HUES6 (cell line): ENCODE data around the gene KCNQ5.

ENCODE experiments used
- H3K27ac ChIP-seq: 2 replicates; pipeline ENCODE4 v1.7.0; 2013; ENCODE audit warnings: low read depth, mild to moderate bottlenecking, low read length, inconsistent platforms
- H3K27me3 ChIP-seq: 2 replicates; pipeline ENCODE4 v1.6.1; 2013; ENCODE audit warnings: low read length; ENCODE audit not compliant: control insufficient read depth, insufficient read depth
- H3K36me3 ChIP-seq: 2 replicates; pipeline ENCODE4 v1.6.1; 2013; ENCODE audit warnings: low read length; ENCODE audit not compliant: control insufficient read depth, insufficient read depth
- H3K4me1 ChIP-seq: 2 replicates; pipeline ENCODE4 v1.6.1; 2013; ENCODE audit warnings: low read length; ENCODE audit not compliant: control insufficient read depth, insufficient read depth
- H3K4me3 ChIP-seq: 2 replicates; pipeline ENCODE4 v1.5.1; 2013; ENCODE audit warnings: low read depth, low read length
- H3K9ac ChIP-seq: one replicate; pipeline ENCODE4 v1.6.1; 2013; ENCODE audit warnings: mild to moderate bottlenecking, low read length
- H3K9me3 ChIP-seq: 2 replicates; pipeline ENCODE4 v1.6.1; 2013; ENCODE audit warnings: low read depth, low read length; ENCODE audit not compliant: control insufficient read depth, insufficient read depth

KCNQ5 gene

DNA sequence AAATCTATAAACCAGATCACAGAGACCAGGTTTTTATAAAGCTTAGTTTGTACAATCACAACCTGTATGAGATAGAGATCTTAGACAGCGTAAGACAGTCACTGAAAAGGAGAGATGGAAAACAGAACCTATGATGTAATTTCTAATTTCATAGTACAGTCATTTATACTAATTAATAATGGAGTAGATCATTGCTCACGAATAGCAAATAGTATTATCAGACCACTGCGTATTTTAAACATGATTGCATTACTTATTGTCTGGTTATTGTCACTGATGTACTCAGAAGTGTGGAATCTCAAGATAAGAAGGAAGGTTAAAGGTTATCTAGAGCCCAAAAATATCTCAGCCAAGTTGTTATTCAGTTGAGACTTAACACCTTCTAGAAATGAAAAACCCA lies 487.8 kb downstream of the KCNQ5 start:
- H3K27ac ChIP-seq = no peak overlapping the region; the same call in 1 of the 2 replicates
- no peaks in the 10 kb centered on the region for H3K36me3 ChIP-seq
- H3K27me3 ChIP-seq = no peaks in the 10 kb centered on the region
- H3K4me3 ChIP-seq = no peak overlapping the region
- H3K9ac ChIP-seq = no peak overlapping the region
- no peaks in the 10 kb centered on the region for H3K9me3 ChIP-seq
- H3K4me1 ChIP-seq = no peaks in the 10 kb centered on the region

GRCh38 chr6:73116330-73116729 lies 494.5 kb downstream of the KCNQ5 start:
- H3K9ac ChIP-seq = no peak overlapping the region
- H3K27ac ChIP-seq = no peak overlapping the region
- H3K27me3 ChIP-seq = no peaks in the 10 kb centered on the region
- no peak overlapping the region for H3K4me3 ChIP-seq
- H3K4me1 ChIP-seq = no peaks in the 10 kb centered on the region
- H3K36me3 ChIP-seq = no peaks in the 10 kb centered on the region
- H3K9me3 ChIP-seq = no peaks in the 10 kb centered on the region

DNA sequence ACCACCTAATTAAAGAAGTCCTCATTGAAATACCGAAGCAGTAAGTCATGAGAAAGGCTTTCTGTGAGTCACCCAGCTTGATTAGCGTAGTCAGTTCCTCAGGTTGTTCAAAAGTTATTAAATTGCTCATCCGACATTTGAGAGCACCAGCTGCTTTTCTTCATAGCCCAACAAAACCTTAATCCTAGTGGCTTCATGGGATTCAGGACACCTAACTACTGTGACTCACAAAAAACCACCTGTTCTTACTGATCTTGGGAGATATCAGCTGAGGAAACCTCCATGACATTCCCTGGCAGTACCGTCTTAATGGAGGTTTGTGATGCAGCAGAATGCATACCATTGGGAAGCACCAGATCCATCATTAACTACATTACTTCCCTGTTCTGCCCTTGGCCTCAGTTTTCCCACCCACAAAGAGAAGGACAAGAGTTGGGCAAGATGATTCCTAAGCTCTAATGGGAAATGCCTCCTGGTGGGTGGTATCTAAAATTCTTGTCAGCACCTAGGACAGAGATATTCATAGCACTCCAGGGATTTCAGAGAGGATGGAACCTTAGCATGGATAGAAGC lies 499.6 kb downstream of the KCNQ5 start:
- H3K4me3 ChIP-seq = no peak overlapping the region
- H3K9me3 ChIP-seq = no peaks in the 10 kb centered on the region
- no peaks in the 10 kb centered on the region for H3K4me1 ChIP-seq
- H3K36me3 ChIP-seq = no peaks in the 10 kb centered on the region
- no peak overlapping the region for H3K27ac ChIP-seq
- no peaks in the 10 kb centered on the region for H3K27me3 ChIP-seq
- H3K9ac ChIP-seq = no peak overlapping the region

GRCh38 chr6:73123632-73124329 lies 501.9 kb downstream of the KCNQ5 start:
- Histone ChIP-seq H3K4me1 (no peaks in the 10 kb centered on the region), H3K36me3 (no peaks in the 10 kb centered on the region), H3K27ac (no peak overlapping the region), H3K4me3 (no peak overlapping the region), H3K27me3 (no peaks in the 10 kb centered on the region), H3K9ac (no peak overlapping the region), H3K9me3 (no peaks in the 10 kb centered on the region)

- H3K4me1 ChIP-seq = no peaks in the 10 kb centered on the region
- H3K9ac ChIP-seq = no peak overlapping the region
- no peak overlapping the region for H3K4me3 ChIP-seq
- no peaks in the 10 kb centered on the region for H3K27me3 ChIP-seq
- H3K27ac ChIP-seq = no peak overlapping the region
- no peaks in the 10 kb centered on the region for H3K36me3 ChIP-seq
- no peaks in the 10 kb centered on the region for H3K9me3 ChIP-seq
Observed at GRCh38 chr6:73129653-73130443, 508.0 kb downstream of the KCNQ5 start.

- Histone ChIP-seq H3K4me1 (no peaks in the 10 kb centered on the region), H3K9me3 (no peaks in the 10 kb centered on the region), H3K4me3 (no peak overlapping the region), H3K36me3 (no peaks in the 10 kb centered on the region), H3K9ac (no peak overlapping the region), H3K27ac (no peak overlapping the region), H3K27me3 (no peaks in the 10 kb centered on the region)
Observed at GRCh38 chr6:73131706-73132105, 509.8 kb downstream of the KCNQ5 start.

GRCh38 chr6:73134588-73134987 lies 512.7 kb downstream of the KCNQ5 start:
- Histone ChIP-seq H3K9me3 (no peaks in the 10 kb centered on the region), H3K27me3 (no peaks in the 10 kb centered on the region), H3K4me1 (no peaks in the 10 kb centered on the region), H3K36me3 (no peaks in the 10 kb centered on the region), H3K9ac (no peak overlapping the region), H3K27ac (no peak overlapping the region), H3K4me3 (no peak overlapping the region)

DNA sequence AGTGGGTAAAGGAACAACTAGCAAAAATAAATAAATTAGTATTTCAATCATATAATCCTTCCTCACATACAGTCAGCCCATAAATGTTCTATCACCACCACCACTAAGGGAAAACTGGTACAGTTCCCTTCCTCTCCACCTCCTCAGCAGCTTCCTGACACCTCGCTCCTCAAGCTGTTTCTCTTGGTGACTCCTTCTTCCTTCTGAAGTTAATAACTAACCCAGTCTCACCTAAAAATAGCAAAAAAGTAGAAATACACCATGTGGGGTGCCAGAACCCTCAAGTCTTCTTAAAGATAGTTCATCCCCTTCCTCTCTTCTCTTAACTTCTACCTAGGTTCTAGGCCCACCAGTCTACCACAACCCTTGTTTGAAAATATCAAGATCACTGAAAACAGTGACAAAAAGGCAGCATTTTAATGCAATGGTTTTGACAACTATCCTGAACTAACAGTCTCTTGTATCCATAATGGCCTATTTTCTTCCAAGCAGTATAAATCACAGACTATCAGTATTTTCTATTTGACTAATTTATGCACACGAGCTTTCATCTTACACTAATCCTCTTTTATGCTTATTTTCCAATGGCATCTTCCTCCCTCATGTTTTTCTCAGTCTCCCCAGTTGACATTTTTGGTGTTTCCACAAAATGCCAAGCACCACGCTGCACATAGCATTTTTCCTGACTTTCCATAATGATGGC lies 518.0 kb downstream of the KCNQ5 start:
- Histone ChIP-seq H3K9ac (no peak overlapping the region), H3K4me1 (no peaks in the 10 kb centered on the region), H3K27me3 (no peaks in the 10 kb centered on the region), H3K4me3 (no peak overlapping the region), H3K36me3 (no peaks in the 10 kb centered on the region), H3K9me3 (no peaks in the 10 kb centered on the region), H3K27ac (no peak overlapping the region)

GRCh38 chr6:73143551-73143950 lies 521.7 kb downstream of the KCNQ5 start:
- H3K36me3 ChIP-seq = no peaks in the 10 kb centered on the region
- H3K9ac ChIP-seq = no peak overlapping the region
- H3K27me3 ChIP-seq = no peaks in the 10 kb centered on the region
- H3K4me3 ChIP-seq = no peak overlapping the region
- no peaks in the 10 kb centered on the region for H3K4me1 ChIP-seq
- no peaks in the 10 kb centered on the region for H3K9me3 ChIP-seq
- H3K27ac ChIP-seq = no peak overlapping the region

GRCh38 chr6:73144516-73144915 lies 522.7 kb downstream of the KCNQ5 start:
- Histone ChIP-seq H3K27ac (no peak overlapping the region), H3K9me3 (no peaks in the 10 kb centered on the region), H3K4me1 (no peaks in the 10 kb centered on the region), H3K9ac (no peak overlapping the region), H3K4me3 (no peak overlapping the region), H3K36me3 (no peaks in the 10 kb centered on the region), H3K27me3 (no peaks in the 10 kb centered on the region)

DNA sequence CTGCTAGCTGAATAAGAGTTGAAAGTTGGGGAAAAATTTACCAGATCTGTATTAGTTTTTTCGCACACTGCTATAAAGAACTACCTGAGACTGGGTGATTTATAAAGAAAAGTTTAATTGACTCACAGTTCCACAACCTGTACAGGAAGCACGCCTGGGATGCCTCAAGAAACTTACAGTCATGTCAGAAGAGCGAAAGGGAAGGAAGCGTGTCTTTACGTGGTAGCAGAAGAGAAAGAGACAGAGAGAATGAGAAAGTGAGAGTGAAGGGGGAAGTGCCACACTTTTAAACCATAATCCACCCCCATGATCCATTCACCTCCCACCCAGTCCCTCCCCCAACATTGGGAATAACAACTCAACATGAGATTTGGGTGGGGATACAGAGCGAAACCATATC lies 523.8 kb downstream of the KCNQ5 start:
- Histone ChIP-seq H3K4me1 (no peaks in the 10 kb centered on the region), H3K27ac (no peak overlapping the region), H3K36me3 (no peaks in the 10 kb centered on the region), H3K4me3 (no peak overlapping the region), H3K9ac (no peak overlapping the region), H3K9me3 (no peaks in the 10 kb centered on the region), H3K27me3 (no peaks in the 10 kb centered on the region)
